CD14-positive monocyte (primary cell): ENCODE measurements around the gene CNTFR. TPM values are rescaled to one million over a fixed set of nuclear protein-coding genes. Genes with fewer than 3 reads are reported as not detected.

Experiments
- DNase-seq, 3 donors: peaks; one replicate each; pipeline ENCODE4 v3.0.0-alpha.2; 2011 to 2022
- H2AFZ ChIP-seq: 2 replicates; pipeline ENCODE4 v1.6.0; 2012; ENCODE audit warnings: mild to moderate bottlenecking, low read depth, low read length, inconsistent platforms; ENCODE audit not compliant: insufficient read depth, poor library complexity, severe bottlenecking
- H3K27ac ChIP-seq, 2 donors: 1 replicate in 1 of 2; 2 replicates in 1 of 2; pipeline ENCODE4 v1.5.1; 2012 to 2013; ENCODE audit warnings: low read length in 2 of 2, control low read depth in 1 of 2, inconsistent platforms in 1 of 2, low read depth in 1 of 2, mild to moderate bottlenecking in 1 of 2
- H3K27me3 ChIP-seq, 2 donors: one replicate each; pipeline versions ENCODE4 v1.6.0 to v1.6.1; 2011 to 2013; ENCODE audit warnings: low read length in 2 of 2; ENCODE audit not compliant: control insufficient read depth in 2 of 2, insufficient read depth in 2 of 2
- H3K36me3 ChIP-seq, 2 donors: replicated peaks in 1 of 2; 1 replicate in 1 of 2; 2 replicates in 1 of 2; pipeline versions ENCODE4 v1.5.1 to v1.6.1; 2012 to 2013; ENCODE audit warnings: low read length in 2 of 2, control low read depth in 1 of 2, inconsistent platforms in 1 of 2, mild to moderate bottlenecking in 1 of 2; ENCODE audit not compliant: insufficient read depth in 2 of 2, control insufficient read depth in 1 of 2
- H3K4me1 ChIP-seq, 2 donors: 1 replicate in 1 of 2; 2 replicates in 1 of 2; pipeline versions ENCODE4 v1.5.1 to v1.6.1; 2012 to 2013; ENCODE audit warnings: low read length in 2 of 2, control low read depth in 1 of 2, inconsistent platforms in 1 of 2, mild to moderate bottlenecking in 1 of 2, moderate library complexity in 1 of 2; ENCODE audit not compliant: insufficient read depth in 2 of 2, control insufficient read depth in 1 of 2
- H3K4me2 ChIP-seq: replicated peaks from 2 replicates; pipeline ENCODE3; 2012; ENCODE audit warnings: low read length, moderate library complexity, mild to moderate bottlenecking; ENCODE audit not compliant: poor library complexity, severe bottlenecking; ENCODE audit errors: extremely low read depth
- H3K4me3 ChIP-seq, 3 experiments: fragments of 200-600 bp in 1 of 3; sonication (generic) in 1 of 3; replicated peaks in 1 of 3; 1 replicate in 2 of 3; 2 replicates in 1 of 3; pipeline ENCODE4 v1.5.1; 2011 to 2013; ENCODE audit warnings: low read length in 3 of 3, mild to moderate bottlenecking in 3 of 3, control low read depth in 2 of 3, low read depth in 2 of 3, inconsistent platforms in 1 of 3, moderate library complexity in 1 of 3
- H3K79me2 ChIP-seq: 2 replicates; pipeline ENCODE4 v1.6.0; 2012; ENCODE audit warnings: mild to moderate bottlenecking, control low read depth, inconsistent platforms, low read length, moderate library complexity; ENCODE audit not compliant: insufficient read depth
- H3K9ac ChIP-seq: 2 replicates; pipeline ENCODE4 v1.6.0; 2017; ENCODE audit warnings: low read length, mild to moderate bottlenecking; ENCODE audit not compliant: insufficient read depth, poor library complexity, severe bottlenecking
- H3K9me3 ChIP-seq, 2 donors: replicated peaks in 1 of 2; 1 replicate in 1 of 2; 2 replicates in 1 of 2; pipeline versions ENCODE4 v1.5.1 to v1.6.1; 2012 to 2013; ENCODE audit warnings: low read length in 2 of 2, control low read depth in 1 of 2; ENCODE audit not compliant: control insufficient read depth in 1 of 2, insufficient read depth in 1 of 2
- H4K20me1 ChIP-seq: 2 replicates; pipeline ENCODE4 v1.6.0; 2012; ENCODE audit warnings: mild to moderate bottlenecking, low read length, control low read depth, moderate library complexity; ENCODE audit not compliant: insufficient read depth
- H3K27ac Mint-ChIP-seq, 7 donors: one replicate each; pipeline ENCODE4 v1.8.0; 2020; ENCODE audit warnings: mild to moderate bottlenecking in 7 of 7, mixed read lengths in 7 of 7, moderate library complexity in 6 of 7, inconsistent platforms in 2 of 7
- H3K27me3 Mint-ChIP-seq, 3 donors: one replicate each; pipeline ENCODE4 v1.8.0; 2021 to 2022; ENCODE audit warnings: low read depth in 3 of 3, mild to moderate bottlenecking in 3 of 3, mixed read lengths in 3 of 3, moderate library complexity in 3 of 3, inconsistent platforms in 1 of 3
- H3K36me3 Mint-ChIP-seq, 2 donors: one replicate each; pipeline ENCODE4 v1.8.0; 2020; ENCODE audit warnings: mixed read lengths in 2 of 2, inconsistent platforms in 1 of 2, mild to moderate bottlenecking in 1 of 2
- H3K4me1 Mint-ChIP-seq: one replicate; pipeline ENCODE4 v1.8.0; 2020; ENCODE audit warnings: mild to moderate bottlenecking, mixed read lengths
- H3K4me3 Mint-ChIP-seq, 2 donors: one replicate each; pipeline ENCODE4 v1.8.0; 2020; ENCODE audit warnings: mild to moderate bottlenecking in 2 of 2, mixed read lengths in 2 of 2, moderate library complexity in 1 of 2
- H3K9me3 Mint-ChIP-seq, 7 donors: one replicate each; pipeline ENCODE4 v1.8.0; 2020 to 2022; ENCODE audit warnings: mixed read lengths in 7 of 7, mild to moderate bottlenecking in 6 of 7, moderate library complexity in 6 of 7, inconsistent platforms in 2 of 7
- CTCF ChIP-seq: fragments of 200-600 bp; IDR thresholded peaks from one replicate; pipeline ENCODE4 v1.8.0; 2022; ENCODE audit warnings: antibody characterized with exemption, mild to moderate bottlenecking
- WGBS: methylation state at CpG from one replicate; pipeline ENCODE4 v1.1.5; 2013; ENCODE audit warnings: missing lambda C conversion rate; ENCODE audit not compliant: insufficient coverage; 5-methylcytosine and 5-hydroxymethylcytosine counted together
- intact Hi-C, 2 donors: fragments of 100-400 bp; cut with micrococcal nuclease; formaldehyde crosslinking; loops; one replicate each; pipeline versions ENCODE4 v1.15.0 to v1.15.1; 2023
- polyA plus RNA-seq, 3 donors: library from polyadenylated mRNA; depleted of rRNA in 1 of 3; unstranded in 2 of 3; stranded (reverse) in 1 of 3; fragments of 300-500 nt in 2 of 3; fragments of >200 nt in 1 of 3; fragmentation: Illumina TruSeq in 2 of 3; gene quantifications; 1 replicate in 2 of 3; 2 replicates in 1 of 3; pipeline ENCODE4 v1.2.3, GENCODE V29; 2012 to 2021

The CNTFR gene
- polyA plus RNA-seq, 3 donors: not detected

- Mint-ChIP-seq H3K9me3 (peaks cover 0 to 2% (median 0%) of the 10 kb centered on the region in 7 donors), H3K27ac (peak overlapping the region in 1 of 7 donors; percentile 22), H3K4me1 (peaks cover 39% of the 10 kb centered on the region), H3K4me3 (no peak overlapping the region), H3K36me3 (peaks cover 0 to 2% of the 10 kb centered on the region in 2 donors), H3K27me3 (peaks cover 27 to 40% (median 28%) of the 10 kb centered on the region in 3 donors)
- DNase-seq: peak in 2 of 3 donors; percentile 14 to 20
- H3K4me1 ChIP-seq: peaks cover 45 to 53% of the 10 kb centered on the region in 2 donors
- no peaks in the 10 kb centered on the region for H4K20me1 ChIP-seq
- no peak for TF ChIP-seq CTCF
- H3K27ac ChIP-seq: no peak overlapping the region
- intact Hi-C loops: loop anchor here (5.0 kb wide), 2 partner anchors 63 to 143 kb away; partner anchors contain the start of genes DNAI1 (in 1 of the 2), FAM219A (in 1 of the 2) and MYORG (in 1 of the 2)
- H3K4me3 ChIP-seq: no peak overlapping the region
- H3K79me2 ChIP-seq: no peaks in the 10 kb centered on the region
- peak overlapping the region; percentile 24 for H3K9ac ChIP-seq
- no peak overlapping the region for H2AFZ ChIP-seq
- H3K9me3 ChIP-seq: no peaks in the 10 kb centered on the region
- 72% methylated on average over 6 of the region's 6 CpGs for WGBS
- H3K4me2 ChIP-seq: no peak overlapping the region
- peaks cover 5 to 30% of the 10 kb centered on the region in 2 donors for H3K27me3 ChIP-seq
- H3K36me3 ChIP-seq: no peaks in the 10 kb centered on the region
Measured at GRCh38 chr9:34520505-34521385, 68.8 kb downstream of the CNTFR start.

GRCh38 chr9:34520096-34520495 is 69.4 kb downstream of the CNTFR start:
- Histone ChIP-seq H2AFZ (no peak overlapping the region), H4K20me1 (no peaks in the 10 kb centered on the region), H3K4me2 (no peak overlapping the region), H3K27ac (no peak overlapping the region), H3K9ac (peak overlapping the region; percentile 24), H3K9me3 (no peaks in the 10 kb centered on the region), H3K27me3 (peaks cover 5 to 27% of the 10 kb centered on the region in 2 donors), H3K36me3 (no peaks in the 10 kb centered on the region), H3K4me1 (peaks cover 45 to 53% of the 10 kb centered on the region in 2 donors), H3K4me3 (no peak overlapping the region), H3K79me2 (no peaks in the 10 kb centered on the region)
- peaks cover 0 to 2% (median 0%) of the 10 kb centered on the region in 7 donors for H3K9me3 Mint-ChIP-seq
- H3K27ac Mint-ChIP-seq: no peak overlapping the region
- intact Hi-C loops: loop anchor here (5.0 kb wide), 2 partner anchors 63 to 143 kb away; partner anchors contain the start of genes DNAI1 (in 1 of the 2), FAM219A (in 1 of the 2) and MYORG (in 1 of the 2)
- peaks cover 0 to 2% of the 10 kb centered on the region in 2 donors for H3K36me3 Mint-ChIP-seq
- H3K4me1 Mint-ChIP-seq: peaks cover 39% of the 10 kb centered on the region
- DNase-seq: no peak
- no peak overlapping the region for H3K4me3 Mint-ChIP-seq
- no peak for TF ChIP-seq CTCF
- WGBS: 86% methylated on average over 3 of the region's 6 CpGs
- peaks cover 22 to 34% (median 22%) of the 10 kb centered on the region in 3 donors for H3K27me3 Mint-ChIP-seq
